PFSK-1 (cell line): ENCODE results near the gene PPP1R2C.

Experiments
- FOXP2 ChIP-seq: optimal IDR thresholded peaks from 2 replicates; pipeline ENCODE3; 2011; ENCODE audit warnings: borderline replicate concordance, control low read depth, inconsistent platforms; ENCODE audit not compliant: insufficient read depth; ENCODE audit errors: extremely low read length, extremely low read depth
- POLR2AphosphoS5 ChIP-seq: IDR thresholded peaks from 2 replicates; pipeline ENCODE4 v1.6.1; 2012; ENCODE audit warnings: low read depth, mild to moderate bottlenecking, control low read depth, low read length, moderate library complexity
- SIN3A ChIP-seq: IDR thresholded peaks from 2 replicates; pipeline ENCODE4 v1.6.1; 2012; ENCODE audit warnings: mild to moderate bottlenecking, low read length, moderate library complexity, borderline replicate concordance; ENCODE audit not compliant: insufficient read depth
- TAF1 ChIP-seq: IDR thresholded peaks from 2 replicates; pipeline ENCODE4 v1.6.1; 2012; ENCODE audit warnings: low read length, control low read depth, borderline replicate concordance; ENCODE audit not compliant: insufficient read depth
- TF ChIP-seq, protein P1 (sequence below), 2 experiments: IDR thresholded peaks; 2 replicates each; pipeline versions ENCODE4 v1.6.1 to v1.8.0; 2011 to 2012; ENCODE audit warnings: low read depth in 2 of 2, low read length in 2 of 2, control low read depth in 1 of 2, inconsistent platforms in 1 of 2, mild to moderate bottlenecking in 1 of 2, moderate library complexity in 1 of 2; ENCODE audit not compliant: insufficient read depth in 1 of 2

DNA sequence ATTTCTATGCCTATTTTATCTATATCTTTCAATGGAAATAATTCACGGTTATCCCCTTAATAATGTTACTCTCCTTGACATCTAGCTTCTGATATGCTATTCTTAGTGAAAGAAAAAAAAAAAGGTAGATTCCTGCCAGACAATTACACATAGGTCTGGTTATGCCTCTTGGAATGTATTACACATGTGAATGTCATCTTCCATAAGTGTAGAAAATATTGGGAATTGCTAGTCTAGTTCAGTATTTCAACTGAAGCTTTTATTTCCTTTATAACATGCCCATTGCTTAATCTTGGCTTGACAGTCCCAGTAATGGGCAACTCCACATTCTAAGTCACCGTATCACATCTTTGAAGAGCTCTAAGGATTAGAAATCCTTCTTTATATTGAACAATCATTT, 25.4 kb upstream of the PPP1R2C start:
- TF ChIP-seq, protein P1, sequence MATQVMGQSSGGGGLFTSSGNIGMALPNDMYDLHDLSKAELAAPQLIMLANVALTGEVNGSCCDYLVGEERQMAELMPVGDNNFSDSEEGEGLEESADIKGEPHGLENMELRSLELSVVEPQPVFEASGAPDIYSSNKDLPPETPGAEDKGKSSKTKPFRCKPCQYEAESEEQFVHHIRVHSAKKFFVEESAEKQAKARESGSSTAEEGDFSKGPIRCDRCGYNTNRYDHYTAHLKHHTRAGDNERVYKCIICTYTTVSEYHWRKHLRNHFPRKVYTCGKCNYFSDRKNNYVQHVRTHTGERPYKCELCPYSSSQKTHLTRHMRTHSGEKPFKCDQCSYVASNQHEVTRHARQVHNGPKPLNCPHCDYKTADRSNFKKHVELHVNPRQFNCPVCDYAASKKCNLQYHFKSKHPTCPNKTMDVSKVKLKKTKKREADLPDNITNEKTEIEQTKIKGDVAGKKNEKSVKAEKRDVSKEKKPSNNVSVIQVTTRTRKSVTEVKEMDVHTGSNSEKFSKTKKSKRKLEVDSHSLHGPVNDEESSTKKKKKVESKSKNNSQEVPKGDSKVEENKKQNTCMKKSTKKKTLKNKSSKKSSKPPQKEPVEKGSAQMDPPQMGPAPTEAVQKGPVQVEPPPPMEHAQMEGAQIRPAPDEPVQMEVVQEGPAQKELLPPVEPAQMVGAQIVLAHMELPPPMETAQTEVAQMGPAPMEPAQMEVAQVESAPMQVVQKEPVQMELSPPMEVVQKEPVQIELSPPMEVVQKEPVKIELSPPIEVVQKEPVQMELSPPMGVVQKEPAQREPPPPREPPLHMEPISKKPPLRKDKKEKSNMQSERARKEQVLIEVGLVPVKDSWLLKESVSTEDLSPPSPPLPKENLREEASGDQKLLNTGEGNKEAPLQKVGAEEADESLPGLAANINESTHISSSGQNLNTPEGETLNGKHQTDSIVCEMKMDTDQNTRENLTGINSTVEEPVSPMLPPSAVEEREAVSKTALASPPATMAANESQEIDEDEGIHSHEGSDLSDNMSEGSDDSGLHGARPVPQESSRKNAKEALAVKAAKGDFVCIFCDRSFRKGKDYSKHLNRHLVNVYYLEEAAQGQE (IDR thresholded peaks at IDR 0.05; ENCODE audit: insufficient read depth in 1 of 2, low read depth in 2 of 2, low read length in 2 of 2), result no peak
- no peak for TF ChIP-seq POLR2AphosphoS5
- no peak for TF ChIP-seq TAF1
- no peak for TF ChIP-seq SIN3A
- no peak for TF ChIP-seq FOXP2
